Parathyroid adenoma (tissue), 2 donors: ENCODE data around the gene HOXA7.

Source experiments
- H2AFZ ChIP-seq: fragments of 300-600 bp; sonication (generic); one replicate; pipeline ENCODE4 v1.7.0; 2017; ENCODE audit warnings: antibody characterized with exemption, mild to moderate bottlenecking
- H3K27ac ChIP-seq: fragments of 300-600 bp; sonication (generic); one replicate; pipeline ENCODE4 v1.7.0; 2017
- H3K27me3 ChIP-seq: fragments of 300-600 bp; sonication (generic); one replicate; pipeline ENCODE4 v1.7.0; 2017; ENCODE audit warnings: low read length; ENCODE audit not compliant: control insufficient read depth, insufficient read depth
- H3K36me3 ChIP-seq: fragments of 300-600 bp; sonication (generic); one replicate; pipeline ENCODE4 v1.7.0; 2017; ENCODE audit warnings: low read length; ENCODE audit not compliant: control insufficient read depth, insufficient read depth
- H3K4me1 ChIP-seq: fragments of 300-600 bp; sonication (generic); one replicate; pipeline ENCODE4 v1.7.0; 2017; ENCODE audit warnings: control low read depth
- H3K4me2 ChIP-seq: fragments of 300-600 bp; sonication (generic); one replicate; pipeline ENCODE4 v1.7.0; 2017; ENCODE audit warnings: low read length
- H3K4me3 ChIP-seq: fragments of 300-600 bp; sonication (generic); one replicate; pipeline ENCODE4 v1.7.0; 2017; ENCODE audit warnings: low read depth, low read length
- H3K79me2 ChIP-seq: fragments of 300-600 bp; sonication (generic); one replicate; pipeline ENCODE4 v1.7.0; 2017; ENCODE audit warnings: control low read depth
- H3K9ac ChIP-seq: fragments of 300-600 bp; sonication (generic); one replicate; pipeline ENCODE4 v1.7.0; 2017; ENCODE audit warnings: mild to moderate bottlenecking
- H3K9me3 ChIP-seq: fragments of 300-600 bp; sonication (generic); one replicate; pipeline ENCODE4 v1.7.0; 2017; ENCODE audit warnings: low read length; ENCODE audit not compliant: control insufficient read depth
- CTCF ChIP-seq: fragments of 300-600 bp; sonication (generic); IDR thresholded peaks from one replicate; pipeline ENCODE4 v1.7.0; 2017; ENCODE audit warnings: antibody characterized with exemption, mild to moderate bottlenecking
- donor health status: primary hyperparathyroidism.

The HOXA7 gene

GRCh38 chr7:27134392-27134791 is 22.1 kb downstream of the HOXA7 start:
- H3K9ac ChIP-seq: no peak overlapping the region
- no peaks in the 10 kb centered on the region for H3K36me3 ChIP-seq
- no peak for TF ChIP-seq CTCF
- H2AFZ ChIP-seq: no peak overlapping the region
- no peaks in the 10 kb centered on the region for H3K27me3 ChIP-seq
- no peak overlapping the region for H3K27ac ChIP-seq
- no peak overlapping the region for H3K4me3 ChIP-seq
- no peaks in the 10 kb centered on the region for H3K79me2 ChIP-seq
- H3K4me1 ChIP-seq: no peaks in the 10 kb centered on the region
- H3K4me2 ChIP-seq: no peak overlapping the region
- H3K9me3 ChIP-seq: no peaks in the 10 kb centered on the region

- no peak overlapping the region for H3K4me2 ChIP-seq
- H3K9ac ChIP-seq: no peak overlapping the region
- no peak overlapping the region for H2AFZ ChIP-seq
- TF ChIP-seq CTCF: no peak
- H3K79me2 ChIP-seq: no peaks in the 10 kb centered on the region
- no peak overlapping the region for H3K4me3 ChIP-seq
- H3K27ac ChIP-seq: no peak overlapping the region
- H3K4me1 ChIP-seq: no peaks in the 10 kb centered on the region
- H3K36me3 ChIP-seq: no peaks in the 10 kb centered on the region
- H3K9me3 ChIP-seq: no peaks in the 10 kb centered on the region
- H3K27me3 ChIP-seq: no peaks in the 10 kb centered on the region
Observed at GRCh38 chr7:27133409-27134231, 22.9 kb downstream of the HOXA7 start.

GRCh38 chr7:27132978-27133377 is 23.5 kb downstream of the HOXA7 start:
- no peaks in the 10 kb centered on the region for H3K36me3 ChIP-seq
- H3K27me3 ChIP-seq: no peaks in the 10 kb centered on the region
- H3K9me3 ChIP-seq: no peaks in the 10 kb centered on the region
- no peak overlapping the region for H3K27ac ChIP-seq
- no peak overlapping the region for H3K4me2 ChIP-seq
- no peaks in the 10 kb centered on the region for H3K79me2 ChIP-seq
- TF ChIP-seq CTCF: no peak
- no peak overlapping the region for H3K4me3 ChIP-seq
- no peak overlapping the region for H3K9ac ChIP-seq
- no peak overlapping the region for H2AFZ ChIP-seq
- H3K4me1 ChIP-seq: no peaks in the 10 kb centered on the region

GRCh38 chr7:27132214-27132613 is 24.3 kb downstream of the HOXA7 start:
- Histone ChIP-seq H3K9ac (no peak overlapping the region), H2AFZ (no peak overlapping the region), H3K4me1 (no peaks in the 10 kb centered on the region), H3K9me3 (no peaks in the 10 kb centered on the region), H3K79me2 (no peaks in the 10 kb centered on the region), H3K4me3 (no peak overlapping the region), H3K27me3 (no peaks in the 10 kb centered on the region), H3K27ac (no peak overlapping the region), H3K36me3 (no peaks in the 10 kb centered on the region), H3K4me2 (no peak overlapping the region)
- no peak for TF ChIP-seq CTCF

GRCh38 chr7:27131390-27131819 is 25.1 kb downstream of the HOXA7 start:
- no peaks in the 10 kb centered on the region for H3K9me3 ChIP-seq
- no peak for TF ChIP-seq CTCF
- H3K4me1 ChIP-seq: no peaks in the 10 kb centered on the region
- peak overlapping the region; percentile 77 for H3K4me3 ChIP-seq
- no peak overlapping the region for H3K27ac ChIP-seq
- H3K27me3 ChIP-seq: no peaks in the 10 kb centered on the region
- H3K36me3 ChIP-seq: no peaks in the 10 kb centered on the region
- H3K79me2 ChIP-seq: no peaks in the 10 kb centered on the region
- H3K4me2 ChIP-seq: peak overlapping the region; percentile 98
- no peak overlapping the region for H2AFZ ChIP-seq
- no peak overlapping the region for H3K9ac ChIP-seq
